ENCODE measurements around the gene LPAR2.
"Not testable (repeated sequence)": the region's sequence is repeated elsewhere in the genome, so short reads cannot be mapped to it uniquely, and the experiment has no call there.

The LPAR2 gene

DNA sequence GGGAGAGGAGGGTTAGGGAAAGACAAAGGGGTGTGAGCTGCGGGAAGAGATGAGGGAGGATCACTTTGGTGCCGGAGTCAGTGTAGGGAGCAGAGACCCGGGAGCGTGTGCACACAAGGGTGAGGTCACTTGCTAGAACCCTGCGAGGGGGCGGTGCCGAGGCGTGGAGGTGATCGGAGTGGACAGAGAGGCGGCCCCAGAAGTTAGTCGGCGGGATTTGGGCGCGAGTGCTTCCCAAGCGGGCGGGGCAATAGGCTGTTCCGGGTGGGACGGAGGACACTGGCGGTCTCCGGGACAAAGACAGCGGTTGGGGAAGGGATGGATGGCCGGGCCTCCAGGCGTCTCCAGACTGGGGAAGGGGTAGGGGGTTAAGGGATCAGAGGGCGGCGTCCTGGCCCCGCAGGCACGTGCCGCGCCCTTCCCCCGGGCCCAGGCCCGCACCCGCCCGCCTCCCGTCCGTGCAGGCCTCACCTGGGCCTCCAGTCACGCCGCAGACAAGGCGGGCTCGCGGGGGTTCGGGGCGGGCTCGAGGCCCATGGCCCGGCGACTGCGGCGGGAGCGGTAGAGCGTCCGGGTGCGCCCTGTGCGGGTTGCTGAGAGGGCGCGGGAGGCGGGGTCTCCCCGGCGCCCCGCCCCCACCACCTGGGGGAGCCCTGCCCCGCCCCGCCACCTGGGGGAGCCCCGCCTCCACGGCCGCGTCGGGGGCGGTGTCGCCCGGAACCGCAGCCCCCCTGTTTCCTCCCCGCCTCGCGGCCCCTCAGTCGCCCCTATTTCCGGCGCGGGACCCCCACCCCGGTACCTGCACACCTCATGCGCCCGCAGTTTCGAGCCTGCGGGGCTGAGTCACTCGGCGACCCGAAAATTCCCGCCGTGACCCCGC, at the start of gene LPAR2:
LPAR2 (minus strand) TSS at position 600 of the 880 bp plus-strand sequence. CDS start 945 bp downstream, outside the sequence.
- peak; percentile 64 for DNase-seq (ENCODE audit: low spot score)

DNA sequence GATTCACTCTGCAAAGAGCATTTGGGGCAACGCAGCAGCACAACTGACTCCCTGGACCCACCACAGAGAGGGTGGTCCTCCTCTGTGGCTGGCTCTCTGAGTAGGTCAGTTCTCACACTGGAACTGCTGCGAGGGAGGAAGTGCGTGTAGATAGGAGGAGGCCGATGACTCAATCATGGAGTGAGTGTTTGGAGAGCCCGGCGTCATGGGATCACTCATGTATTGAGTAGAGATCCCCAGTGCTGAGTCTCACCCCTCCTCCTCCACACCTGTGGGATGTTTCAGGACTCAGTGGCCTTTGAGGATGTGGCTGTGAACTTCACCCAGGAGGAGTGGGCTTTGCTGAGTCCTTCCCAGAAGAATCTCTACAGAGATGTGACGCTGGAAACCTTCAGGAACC, 49.6 kb upstream of the LPAR2 start:
- peak; percentile 23 for DNase-seq (ENCODE audit: low spot score)

DNA sequence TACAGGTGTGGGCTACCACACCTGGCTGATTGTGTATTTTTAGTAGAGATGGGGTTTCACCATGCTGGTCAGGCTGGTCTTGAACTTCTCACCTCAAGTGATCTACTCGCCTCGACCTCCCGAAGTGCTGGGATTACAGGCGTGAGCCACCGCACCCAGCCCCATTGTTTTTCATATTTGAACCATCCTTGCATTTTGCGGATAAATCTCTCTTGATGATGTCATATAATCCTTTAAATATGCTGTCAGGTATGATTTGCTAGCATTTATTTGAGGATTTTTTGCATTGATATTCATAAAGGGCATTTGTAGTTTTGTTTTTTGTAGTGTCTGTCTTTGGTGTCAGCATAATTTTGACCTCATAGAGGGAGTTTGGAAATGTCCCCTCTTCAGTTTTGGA, 46.3 kb upstream of the LPAR2 start:
- DNase-seq (ENCODE audit: low spot score): no peak

DNA sequence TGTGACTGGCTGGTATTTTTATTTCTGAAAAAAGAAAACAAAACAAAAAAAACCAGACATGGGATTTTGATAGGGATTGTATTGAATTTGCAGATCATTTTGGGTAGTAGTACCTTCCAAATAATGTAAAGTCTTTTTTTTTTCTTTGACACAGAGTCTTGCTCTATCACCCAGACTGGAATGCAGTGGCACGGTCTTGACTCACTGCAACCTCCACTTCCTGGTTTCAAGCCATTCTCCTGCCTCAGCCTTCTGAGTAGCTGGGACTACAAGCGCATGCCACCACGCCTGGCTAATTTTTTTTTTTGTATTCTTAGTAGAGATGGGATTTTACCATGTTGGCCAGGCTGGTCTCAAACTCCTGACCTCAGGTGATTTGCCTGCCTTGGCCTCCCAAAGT, 44.8 kb upstream of the LPAR2 start:
- DNase-seq (ENCODE audit: low spot score): peak; percentile 54

DNA sequence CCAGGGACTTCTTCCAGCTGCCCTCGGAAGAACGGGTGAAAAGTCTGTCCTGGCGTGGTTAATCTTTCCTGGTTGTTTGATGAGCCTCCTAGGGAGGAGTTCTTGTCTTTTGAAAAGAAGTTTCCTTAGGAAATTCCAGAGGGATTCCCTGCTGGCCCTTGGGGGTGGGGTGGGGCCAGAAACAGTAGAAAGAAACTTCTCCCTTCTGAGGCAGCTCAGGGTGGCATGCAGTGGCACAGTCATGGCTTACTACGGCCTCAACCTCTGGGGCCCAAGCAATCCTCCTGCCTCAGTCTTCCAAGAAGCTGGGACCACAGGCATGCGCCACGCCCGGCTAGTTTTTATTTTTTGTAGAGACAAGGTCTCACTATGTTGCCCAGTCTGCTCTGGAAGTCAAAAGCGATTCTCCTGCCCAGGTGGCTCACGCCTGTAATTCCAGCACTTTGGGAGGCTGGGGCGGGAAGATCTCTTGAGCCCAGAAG, 42.1 kb upstream of the LPAR2 start:
- no peak for DNase-seq (ENCODE audit: low spot score)

DNA sequence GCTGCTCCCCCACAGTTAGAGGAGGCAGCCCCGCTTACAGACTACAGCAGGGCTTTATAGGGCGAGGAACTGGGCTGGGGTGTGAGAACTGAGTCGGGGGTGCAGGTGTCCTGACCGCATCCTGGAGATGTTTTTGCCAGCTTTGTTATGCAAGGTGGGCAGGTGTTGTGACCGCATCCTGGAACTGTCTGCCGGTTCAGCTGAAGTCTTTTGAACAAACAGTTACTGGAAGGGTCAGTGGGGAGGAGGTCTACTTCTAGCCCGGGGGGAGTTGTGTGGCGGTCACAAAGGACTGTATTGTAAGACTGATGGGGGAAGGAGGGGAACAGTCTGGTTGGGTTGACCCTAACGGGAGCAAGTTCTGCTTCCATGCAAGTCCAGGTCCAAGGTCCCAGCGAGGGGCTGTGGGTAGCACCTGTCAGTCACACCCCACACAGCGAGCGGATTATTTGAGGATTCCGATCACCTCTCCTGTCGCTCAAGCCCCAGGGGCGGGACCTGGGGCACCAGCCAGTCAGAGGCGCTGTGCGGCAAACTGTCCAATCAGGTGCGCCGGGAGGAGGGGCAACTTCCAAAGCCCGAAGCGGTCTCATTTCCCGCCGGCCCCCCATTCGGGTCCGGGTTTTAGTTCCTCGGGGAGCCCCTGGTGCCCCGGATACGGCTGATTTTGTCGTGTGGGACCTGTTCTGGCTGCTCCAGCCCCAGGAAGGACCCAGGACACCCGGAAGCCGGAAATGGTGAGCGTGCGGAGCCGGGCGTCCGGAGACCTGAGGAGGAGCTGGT, 40.4 kb upstream of the LPAR2 start, which contains the start of gene ZNF101:
ZNF101 (plus strand) TSS at position 610 of the 783 bp plus-strand sequence; CDS start at position 735, 125 bp downstream.
- DNase-seq (ENCODE audit: low spot score): peak; percentile 97

DNA sequence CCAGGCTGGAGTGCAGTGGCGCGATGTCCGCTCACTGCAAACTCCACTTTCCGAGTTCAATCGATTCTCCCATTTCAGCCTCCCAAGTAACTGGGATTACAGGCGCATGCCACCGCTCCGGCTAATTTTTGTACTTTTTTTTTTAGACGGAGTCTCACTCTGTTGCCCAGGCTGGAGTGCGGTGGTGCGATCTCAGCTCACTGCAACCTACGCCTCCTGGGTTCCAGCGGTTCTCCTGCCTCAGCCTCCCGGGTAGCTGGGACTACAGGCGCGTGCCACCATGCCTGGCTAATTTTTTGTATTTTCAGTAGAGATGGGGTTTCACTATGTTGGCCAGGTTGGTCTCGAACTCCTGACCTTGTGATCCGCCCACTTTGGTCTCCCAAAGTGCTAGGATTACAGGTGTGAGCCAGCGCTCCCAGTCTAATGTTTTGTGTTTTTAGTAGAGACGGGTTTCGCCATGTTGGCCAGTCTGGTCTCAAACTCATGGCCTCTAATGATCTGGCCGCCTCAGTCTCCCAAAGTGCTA, 37.5 kb upstream of the LPAR2 start:
- DNase-seq (ENCODE audit: low spot score): not testable (repeated sequence)

DNA sequence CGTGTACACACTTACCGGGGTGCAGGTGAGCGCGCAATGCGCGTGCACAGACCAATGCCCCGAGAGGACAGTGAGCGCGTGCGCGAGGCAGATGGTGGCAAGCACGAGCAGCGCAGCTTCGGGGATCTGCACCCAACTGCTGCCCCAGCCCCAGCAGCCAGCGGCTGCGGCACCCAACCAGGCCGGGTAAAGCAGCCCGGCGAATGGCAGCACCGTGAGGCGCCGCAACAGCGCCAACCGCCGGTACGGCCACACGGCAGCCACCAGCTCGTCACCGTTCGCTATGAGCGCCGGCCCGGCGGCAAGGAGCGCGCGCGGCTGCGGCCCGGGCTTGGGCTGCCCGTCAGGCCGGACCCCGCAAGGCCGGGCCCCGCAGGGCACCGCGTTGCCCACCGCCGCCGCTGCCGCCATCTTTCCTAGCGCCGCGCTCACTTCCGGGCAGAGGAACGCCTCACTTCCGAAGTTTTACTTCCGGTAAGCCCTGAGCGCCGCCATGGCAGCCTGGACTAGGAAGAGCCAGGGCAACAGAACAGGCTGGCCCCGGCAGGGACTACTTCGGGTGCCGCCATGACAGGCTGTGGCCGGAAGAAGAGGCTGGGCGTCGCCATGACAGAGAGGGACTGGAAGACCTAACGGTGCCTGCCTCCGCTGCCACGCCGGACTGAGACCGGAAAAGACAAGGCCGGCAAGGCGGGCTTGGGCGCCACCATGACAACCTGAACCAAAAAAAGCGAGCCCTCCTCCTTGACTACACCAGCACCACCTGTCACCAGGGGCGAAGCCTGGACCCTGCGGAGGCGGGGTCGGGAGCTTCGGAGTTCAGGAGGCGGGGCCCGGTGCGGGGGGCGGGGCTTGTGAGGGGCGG, 35.5 kb upstream of the LPAR2 start, which contains the start of gene ATP13A1:
ATP13A1 (minus strand) TSS at position 421 of the 865 bp plus-strand sequence; CDS start at position 411, 10 bp downstream.
- peak; percentile 95 for DNase-seq (ENCODE audit: low spot score)

DNA sequence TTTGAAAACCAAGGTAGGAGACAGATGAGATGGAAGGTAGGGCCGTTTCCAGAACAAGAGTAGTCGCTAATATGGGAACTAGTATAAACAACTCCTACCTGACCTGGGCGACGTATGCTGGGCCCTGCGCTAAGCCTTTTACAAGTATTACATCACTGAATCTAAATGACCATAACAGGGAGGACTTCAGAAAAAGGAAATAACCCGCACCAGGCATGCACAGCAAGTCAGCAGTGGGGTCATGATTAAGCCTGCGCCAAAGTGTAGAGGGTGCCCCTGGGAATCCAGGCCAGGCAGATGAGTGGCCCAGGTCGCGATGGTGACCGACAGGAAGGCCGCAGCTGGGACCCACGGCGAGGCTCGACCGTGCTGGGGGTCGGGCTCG, 34.8 kb upstream of the LPAR2 start:
- DNase-seq (ENCODE audit: low spot score): peak; percentile 77

DNA sequence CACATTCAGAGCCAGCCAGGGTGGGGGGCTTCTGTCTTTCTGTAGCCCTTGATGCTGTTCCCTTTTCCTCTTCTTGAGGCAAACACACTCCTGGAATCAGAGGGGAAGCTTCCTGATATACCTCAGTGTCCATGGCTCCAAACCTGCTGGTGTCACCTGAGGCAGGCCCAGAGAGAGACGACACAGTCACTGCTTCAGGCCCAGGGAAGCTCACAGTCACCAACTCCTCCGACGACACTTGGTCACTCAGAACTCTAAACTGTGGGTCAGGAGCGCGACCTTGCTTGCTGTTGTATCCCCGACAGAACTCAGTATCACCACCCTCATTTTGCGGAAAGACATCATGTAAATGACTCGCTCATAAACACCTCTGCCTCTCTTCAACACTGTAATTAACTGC, 34.3 kb upstream of the LPAR2 start:
- peak; percentile 36 for DNase-seq (ENCODE audit: low spot score)

DNA sequence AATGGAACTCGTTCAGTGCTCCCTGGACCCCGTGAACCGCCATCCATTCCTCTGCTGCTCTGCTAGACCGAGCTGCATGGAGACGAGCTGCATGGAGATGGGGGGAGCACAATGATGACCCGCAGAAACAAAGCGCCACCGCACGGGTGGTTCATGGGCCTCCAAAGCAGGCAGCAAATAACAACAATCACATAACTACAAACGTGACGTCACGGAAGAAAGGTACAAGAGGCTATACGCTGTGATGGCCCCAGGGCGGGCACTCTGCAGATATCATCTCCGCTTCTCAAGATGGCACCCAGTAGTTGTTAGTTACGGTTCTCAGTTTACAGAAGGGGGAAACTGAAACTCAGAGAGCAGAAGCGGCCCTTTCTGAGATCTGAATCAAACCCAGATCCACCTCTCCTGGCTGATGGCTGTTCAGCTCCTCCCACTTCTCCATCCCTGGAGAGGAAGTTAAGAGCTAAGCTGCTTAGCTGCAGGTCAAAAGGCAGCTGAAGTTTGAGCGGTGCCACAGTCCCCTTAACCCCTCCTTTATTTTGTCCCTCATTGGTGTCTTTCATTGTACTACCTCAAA, 33.7 kb upstream of the LPAR2 start:
- no peak for DNase-seq (ENCODE audit: low spot score)

DNA sequence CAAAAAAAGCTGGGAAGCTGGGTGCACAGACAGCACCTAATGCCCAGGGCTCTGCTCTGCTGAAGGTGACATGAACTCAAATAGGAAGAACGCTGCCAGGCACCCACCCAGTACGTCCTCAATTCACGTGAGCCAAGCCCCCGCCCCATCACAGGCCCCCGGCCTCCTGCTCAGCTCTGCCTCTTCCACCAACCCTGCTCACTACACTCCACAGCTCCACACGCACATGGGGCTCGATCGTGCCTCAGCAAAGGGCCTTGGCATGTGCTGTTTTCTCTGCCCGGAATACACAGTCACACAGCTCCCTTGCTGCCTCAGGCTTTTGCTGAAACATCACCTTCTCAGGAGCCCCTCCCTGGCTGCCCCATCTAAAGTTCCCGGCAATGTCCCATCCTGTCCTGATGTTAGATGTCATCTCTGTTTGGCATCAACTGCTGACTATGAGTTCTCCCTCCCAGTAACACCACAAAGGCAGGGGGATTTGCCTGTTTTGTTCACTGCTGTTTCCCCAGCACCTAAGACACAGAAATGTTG, 33.2 kb upstream of the LPAR2 start:
- no peak for DNase-seq (ENCODE audit: low spot score)

DNA sequence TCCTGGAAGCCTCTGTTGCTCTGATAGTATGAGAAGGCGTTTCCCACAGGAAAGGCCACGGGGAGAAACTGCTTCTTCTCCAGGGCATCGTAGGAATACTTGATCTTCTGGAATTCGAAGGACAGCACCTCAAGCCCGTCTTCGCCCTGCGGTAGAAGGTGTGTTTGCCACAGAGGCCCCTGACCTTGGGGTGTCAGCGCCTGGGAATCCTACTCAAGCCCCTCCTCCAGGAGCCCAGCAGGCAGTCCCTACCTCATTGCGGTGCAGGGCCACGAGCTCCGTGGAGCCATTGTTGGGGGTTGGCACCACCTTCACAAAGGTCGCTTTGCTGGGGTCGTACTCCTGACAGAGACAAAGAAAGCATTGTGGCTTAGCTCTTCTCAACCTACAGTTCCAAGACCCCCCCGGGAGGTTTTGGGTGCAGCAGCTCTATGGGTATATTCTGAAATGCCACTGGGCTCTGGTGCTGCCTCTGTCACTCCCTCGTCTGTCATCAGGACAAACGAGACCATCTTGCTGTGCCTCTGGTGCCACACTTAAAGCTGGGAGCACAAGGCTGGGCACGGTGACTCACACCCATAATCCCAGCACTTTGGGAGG, 31.7 kb upstream of the LPAR2 start:
- no peak for DNase-seq (ENCODE audit: low spot score)

DNA sequence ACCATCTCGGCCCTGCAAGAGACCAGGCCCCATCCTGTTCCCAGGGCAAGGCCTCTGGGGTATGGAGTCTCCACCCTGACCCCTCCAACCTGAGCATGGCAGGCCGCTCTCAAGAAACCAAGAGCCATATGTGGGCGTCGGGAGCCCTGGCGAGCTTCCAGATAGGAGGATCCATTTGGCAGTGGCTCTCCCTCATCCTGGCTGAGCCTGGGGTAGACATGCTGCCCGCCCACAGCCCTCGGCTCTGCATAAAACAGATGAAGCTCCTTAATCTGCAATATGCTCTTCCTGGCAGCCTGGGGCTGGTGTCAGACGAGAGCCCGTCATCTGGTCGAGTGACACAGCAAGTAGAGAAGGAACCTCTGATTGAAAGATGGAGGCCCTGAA, 29.4 kb upstream of the LPAR2 start:
- no peak for DNase-seq (ENCODE audit: low spot score)

DNA sequence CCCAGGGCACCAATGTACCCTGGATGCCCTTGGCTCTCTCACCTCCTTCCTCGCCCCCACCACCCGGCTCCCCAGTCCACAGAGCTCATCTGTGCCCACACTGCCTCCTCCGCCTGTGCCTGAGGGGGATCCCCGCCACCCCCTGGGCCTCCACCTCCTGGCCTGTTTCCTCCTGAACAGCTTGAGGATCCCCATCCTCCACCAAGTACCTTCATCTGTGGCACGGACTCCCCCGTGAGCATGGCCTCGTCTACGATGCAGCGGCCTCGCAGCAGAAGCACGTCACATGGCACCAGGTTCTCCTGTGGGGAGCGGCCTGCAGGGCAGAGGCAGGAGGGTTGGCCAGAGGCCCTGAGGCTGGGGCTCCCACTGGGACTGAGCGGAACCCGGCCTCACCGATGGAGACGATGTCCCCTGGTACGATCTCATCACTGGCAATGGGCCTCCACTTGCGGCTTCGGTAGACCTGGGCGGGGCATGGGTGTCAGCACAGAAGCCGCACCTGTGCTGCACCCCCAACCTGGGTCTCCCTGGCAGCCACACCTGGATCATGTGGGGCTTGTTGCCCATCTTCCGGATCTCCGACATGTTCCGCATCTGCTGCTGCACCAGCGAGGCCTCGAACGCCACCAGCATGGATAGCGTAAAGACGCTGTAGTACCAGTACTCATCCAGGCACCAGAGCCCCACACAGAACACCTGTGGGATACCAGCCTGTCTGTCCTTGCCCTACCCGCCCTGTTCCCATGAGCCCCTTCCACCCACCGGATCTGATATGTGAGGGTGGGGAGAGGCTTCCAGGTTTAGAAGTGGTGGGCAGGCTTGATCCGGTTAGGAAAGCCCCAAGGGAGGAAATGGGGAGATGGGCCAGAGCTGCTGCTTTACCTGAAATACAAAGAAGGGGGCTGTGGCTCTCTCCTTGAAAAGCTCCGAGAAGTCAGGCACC, 28.7 kb upstream of the LPAR2 start:
- no peak for DNase-seq (ENCODE audit: low spot score)

DNA sequence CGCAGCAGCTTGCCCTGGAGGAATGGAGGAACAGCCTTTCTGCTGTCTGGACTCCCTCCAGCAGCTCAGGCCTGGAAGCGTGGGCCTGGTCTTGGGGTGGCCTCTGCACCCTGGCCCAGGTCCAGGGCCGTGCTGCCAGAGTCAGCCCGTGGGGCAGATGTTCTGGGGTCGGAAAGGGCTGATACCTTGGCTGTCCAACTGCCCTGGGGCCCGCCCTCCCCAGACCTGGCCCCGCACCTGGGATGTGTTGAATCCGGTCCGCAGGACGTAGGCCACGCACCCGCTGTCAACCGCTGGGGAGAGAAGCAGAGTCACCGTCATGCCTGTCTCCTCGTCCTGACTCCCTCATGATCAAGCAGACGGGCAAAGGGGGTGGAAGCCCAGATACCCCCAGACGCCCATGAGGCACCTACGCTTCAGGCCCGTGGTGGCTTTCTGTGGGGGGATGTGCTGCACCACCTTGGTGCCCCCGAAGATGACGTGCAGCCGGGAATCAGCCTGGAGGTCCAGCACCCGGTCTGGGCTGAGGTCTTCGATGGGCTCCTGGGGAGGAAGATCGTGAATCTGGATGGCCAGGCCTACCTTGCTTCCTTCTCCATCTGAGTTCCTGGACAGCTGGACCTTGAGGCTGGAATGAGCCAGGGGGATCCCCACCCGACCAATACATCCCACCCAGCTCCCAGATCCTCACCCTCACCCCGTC, 27.8 kb upstream of the LPAR2 start:
- no peak for DNase-seq (ENCODE audit: low spot score)

DNA sequence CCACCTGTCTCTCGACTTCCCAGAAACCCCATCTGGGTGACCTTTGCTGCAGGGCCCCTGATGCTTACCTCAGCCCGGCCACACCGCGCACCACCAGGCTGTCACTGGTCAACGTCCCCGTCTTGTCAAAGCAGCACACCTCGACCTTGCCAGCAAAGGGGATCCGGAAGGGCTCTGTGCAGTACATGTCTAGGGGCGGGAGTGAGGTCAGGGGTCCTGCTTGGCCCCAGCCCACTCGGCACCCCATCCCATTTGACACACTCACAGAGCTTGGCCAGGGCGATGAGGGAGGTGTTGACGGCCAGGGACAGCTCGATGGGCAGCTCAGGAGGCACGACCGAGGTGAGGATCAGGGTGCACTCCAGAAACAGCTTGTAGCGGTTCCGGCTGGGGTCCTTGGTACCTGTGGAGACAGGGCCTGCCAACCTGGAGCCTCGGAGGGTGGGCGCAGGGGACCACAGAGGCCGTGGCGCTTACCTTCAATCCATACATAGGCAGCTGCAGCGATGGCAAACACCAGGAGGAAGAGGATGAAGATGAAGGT, 27.1 kb upstream of the LPAR2 start:
- DNase-seq (ENCODE audit: low spot score): no peak

DNA sequence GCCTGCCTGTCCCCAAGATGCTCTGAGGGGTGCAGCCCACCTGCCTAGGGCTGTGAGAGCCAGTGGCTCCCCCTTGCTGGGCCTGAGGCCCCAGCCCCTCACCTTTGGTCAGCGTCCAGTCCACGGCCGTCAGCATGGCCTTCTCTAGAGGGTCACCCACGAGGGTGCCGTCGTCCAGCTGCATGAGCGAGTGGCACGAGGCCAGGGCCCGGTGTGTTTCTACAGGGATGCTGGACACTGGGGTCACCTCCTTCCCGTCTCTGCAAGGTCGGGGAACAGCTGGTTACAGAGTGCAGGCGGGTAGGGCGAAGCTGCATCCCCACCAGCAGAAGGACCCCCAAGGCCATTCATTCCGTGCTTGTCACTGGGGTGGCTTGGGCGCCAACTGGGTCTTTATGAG, 26.4 kb upstream of the LPAR2 start:
- no peak for DNase-seq (ENCODE audit: low spot score)

Measured in RKO (cell line).